NCI-H2171 treated with DMSO at 0.1 percent for 48 hours (cell line): ENCODE results near the gene DLK2.
"Not testable (repeated sequence)": the region's sequence is repeated elsewhere in the genome, so short reads cannot be mapped to it uniquely, and the experiment has no call there.

Experiments used
- DNase-seq: peaks from one replicate; lab custom pipeline; 2025; lab: John Stamatoyannopoulos, UW

DLK2 gene

DNA sequence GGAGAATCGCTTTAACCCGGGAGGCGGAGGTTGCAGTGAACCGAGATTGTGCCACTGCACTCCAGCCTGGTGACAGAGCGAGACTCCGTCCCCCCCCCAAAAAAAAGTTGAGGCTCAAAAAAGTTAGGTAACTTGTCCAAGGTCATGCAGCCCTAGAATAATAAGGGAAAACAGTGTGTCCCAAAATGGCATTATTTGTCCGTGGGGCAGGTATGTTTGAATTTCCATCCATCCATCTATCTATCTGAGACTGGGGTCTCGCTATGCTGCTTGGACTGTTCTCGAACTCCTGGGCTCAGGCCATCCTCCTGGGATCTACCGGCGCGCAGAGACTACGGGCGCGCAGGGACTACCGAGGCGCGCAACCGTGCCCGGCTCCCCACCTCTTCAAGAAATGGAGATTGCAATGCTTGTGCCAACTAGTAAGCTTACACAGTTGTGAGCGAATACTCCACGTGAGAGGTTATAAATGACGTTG, 28.4 kb downstream of the DLK2 start:
- DNase-seq, result no peak

DNA sequence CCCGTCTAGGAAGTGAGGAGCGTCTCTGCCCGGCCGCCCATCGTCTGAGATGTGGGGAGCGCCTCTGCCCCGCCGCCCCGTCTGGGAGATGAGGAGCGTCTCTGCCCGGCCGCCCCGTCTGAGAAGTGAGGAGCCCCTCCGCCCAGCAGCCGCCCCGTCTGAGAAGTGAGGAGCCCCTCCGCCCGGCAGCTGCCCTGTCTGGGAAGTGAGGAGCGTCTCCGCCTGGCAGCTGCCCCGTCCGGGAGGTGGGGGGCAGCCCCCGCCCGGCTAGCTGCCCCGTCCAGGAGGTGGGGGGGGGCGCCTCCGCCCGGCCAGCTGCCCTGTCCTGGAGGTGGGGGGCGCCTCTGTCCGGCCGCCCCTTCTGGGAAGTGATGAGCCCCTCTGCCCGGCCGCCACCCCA, 30.3 kb downstream of the DLK2 start:
- DNase-seq, result not testable (repeated sequence)

DNA sequence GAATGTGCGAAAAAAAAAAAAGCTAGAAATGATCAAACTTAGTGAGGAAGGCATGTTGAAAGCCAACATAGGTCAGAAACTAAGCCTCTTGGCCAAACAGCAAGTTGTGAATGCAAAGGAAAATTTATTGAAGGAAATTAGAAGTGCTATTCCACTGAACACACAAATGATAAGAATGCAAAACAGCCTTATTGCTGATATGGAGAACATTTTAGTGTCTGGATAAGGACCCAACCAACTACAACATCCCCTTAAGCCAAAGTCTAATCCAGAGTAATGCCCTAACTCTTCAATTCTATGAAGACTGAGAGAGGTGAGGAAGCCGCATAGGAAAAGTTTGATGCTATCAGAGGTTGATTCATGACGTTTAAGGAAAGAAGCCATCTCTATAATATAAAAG, 33.5 kb downstream of the DLK2 start:
- DNase-seq, result no peak

DNA sequence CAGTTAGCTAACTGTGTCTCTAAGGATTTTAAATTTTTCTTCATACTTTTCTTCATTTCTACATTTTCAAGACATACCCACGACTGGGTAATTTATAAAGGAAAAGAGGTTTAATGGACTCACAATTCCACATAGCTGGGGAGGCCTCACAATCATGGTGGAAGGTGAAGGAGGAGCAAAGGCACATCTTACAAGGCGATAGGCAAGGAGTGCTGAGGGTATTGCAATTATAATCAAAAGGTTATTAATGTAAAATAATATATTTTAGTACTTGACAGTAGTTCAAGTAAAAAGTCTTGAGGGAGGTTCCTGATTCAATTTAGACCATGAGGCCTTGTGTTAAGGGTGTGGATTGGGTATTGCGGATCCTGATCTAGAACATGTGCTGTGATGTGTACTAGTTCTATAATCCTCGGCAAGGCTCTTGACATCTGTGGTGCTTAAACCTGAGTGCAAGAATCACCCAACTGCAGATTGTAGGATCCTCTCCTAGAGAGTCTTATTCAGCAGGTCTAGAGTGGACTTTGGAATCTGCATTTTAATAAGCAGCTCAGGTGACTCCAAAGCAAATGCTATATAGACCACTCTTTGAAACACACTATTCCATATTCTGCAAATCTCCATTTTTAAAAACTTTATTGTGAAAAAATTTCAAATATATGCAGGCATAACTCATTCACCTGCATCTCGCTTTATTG, 35.2 kb downstream of the DLK2 start:
- DNase-seq, result no peak

DNA sequence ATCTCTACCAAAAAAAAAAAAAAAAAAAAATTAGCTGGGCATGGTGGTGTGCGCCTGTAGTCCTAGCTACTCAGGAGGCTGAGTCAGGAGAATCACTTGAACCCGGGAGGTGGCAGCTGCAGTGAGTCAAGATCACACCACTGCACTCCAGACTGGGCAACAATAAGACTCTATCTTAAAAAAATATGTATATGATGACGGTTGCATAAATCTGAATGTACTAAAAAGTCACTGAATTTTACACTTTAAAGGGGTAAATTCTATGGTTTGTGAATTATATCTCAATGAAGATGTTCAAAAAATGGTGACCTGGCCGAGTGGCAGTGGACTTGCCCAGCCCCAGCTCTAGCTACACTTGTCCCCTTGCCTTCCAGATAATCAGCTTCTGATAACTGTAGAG, 38.4 kb downstream of the DLK2 start:
- no peak for DNase-seq

DNA sequence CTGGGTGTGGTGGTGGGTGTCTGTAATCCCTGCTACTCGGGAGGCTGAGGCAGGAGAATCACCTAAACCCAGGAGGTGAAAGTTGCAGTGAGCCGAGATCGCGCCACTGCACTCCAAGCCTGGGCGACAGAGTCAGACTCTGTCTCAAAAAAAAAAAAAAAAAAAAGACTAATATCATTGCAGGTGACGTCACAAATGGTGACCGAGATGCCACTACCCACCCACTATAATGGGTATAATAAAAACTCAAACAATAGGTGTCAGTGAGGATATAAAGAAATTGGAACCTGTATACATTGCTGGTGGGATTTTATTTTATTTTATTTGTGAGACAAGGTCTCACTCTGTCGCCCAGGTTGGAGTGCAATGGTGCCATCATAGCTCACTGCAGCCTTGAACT, 40.1 kb downstream of the DLK2 start:
- not testable (repeated sequence) for DNase-seq

DNA sequence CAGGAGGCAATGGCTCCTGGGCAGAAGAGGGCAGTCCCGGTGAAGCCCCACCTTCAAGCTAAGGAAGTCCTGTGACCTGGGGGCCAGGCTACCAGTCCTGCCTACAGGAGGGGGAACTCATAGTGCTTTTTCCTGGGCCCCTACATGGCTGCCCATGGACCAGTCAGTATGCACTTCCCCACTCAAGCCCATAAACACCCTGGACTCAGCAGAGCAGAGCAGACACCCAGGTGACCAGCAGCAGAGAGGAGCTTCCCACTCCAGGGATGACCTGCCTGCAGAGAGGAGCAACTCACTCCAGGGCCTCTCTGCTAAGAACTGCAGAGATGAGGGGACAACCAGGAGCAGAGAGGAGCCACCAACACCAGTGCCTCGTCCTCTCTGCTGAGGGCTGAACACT, 42.3 kb downstream of the DLK2 start:
- DNase-seq, result no peak

DNA sequence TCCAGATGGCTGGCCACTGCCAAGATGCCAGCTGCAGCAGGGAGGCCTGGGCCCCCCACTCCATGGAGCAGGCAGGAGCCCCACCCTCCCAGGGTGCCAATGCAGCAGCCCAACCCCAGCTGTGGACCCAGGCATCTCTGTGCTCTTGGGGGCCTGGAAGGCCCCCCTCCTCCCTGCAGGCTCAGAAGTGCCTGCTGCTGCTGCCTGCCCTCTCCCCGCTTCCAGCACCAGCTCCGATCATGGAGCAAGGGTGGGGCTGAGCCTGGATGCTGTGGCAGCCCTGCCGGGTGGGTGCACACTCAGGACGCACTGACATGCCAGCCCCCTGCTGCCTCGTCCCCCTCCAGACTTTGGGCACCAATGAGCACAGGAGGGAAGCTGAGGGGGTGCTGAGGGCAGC, 42.8 kb downstream of the DLK2 start:
- DNase-seq, result no peak

DNA sequence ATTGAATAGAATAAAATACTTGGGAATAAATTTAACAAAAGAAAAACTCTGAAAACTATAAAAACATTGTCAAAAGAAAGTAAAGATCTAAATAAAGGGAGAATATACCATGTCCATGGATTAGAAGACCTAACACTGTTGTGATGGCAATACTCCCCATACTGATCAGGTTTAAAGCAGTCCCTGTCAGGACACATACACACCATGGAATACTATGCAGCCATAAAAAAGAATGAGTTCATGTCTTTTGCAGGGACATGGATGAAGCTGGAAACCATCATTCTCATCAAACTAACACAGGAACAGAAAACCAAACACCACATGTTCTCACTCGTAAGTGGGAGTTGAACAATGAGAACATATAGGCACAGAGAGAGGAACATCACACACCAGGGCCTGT, 44.6 kb downstream of the DLK2 start:
- DNase-seq, result not testable (repeated sequence)

DNA sequence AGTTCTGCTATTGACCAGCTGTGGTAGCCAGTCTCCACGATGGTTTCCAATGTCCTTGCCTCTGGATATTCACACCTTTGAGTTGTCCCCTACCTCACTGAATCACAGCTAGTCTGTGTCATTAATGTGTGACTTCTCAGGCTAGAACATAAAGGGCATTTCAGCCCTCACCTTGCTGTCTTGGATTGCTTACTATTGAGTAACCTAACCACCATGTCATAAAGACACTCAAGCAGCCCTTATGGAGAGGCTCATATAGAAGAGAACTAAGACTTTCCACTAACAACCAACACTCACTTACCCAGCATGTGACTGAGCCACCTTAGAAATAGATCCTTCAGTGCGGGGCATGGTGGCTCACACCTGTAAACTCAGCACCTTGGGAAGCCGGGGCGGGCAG, 47.1 kb downstream of the DLK2 start:
- no peak for DNase-seq

DNA sequence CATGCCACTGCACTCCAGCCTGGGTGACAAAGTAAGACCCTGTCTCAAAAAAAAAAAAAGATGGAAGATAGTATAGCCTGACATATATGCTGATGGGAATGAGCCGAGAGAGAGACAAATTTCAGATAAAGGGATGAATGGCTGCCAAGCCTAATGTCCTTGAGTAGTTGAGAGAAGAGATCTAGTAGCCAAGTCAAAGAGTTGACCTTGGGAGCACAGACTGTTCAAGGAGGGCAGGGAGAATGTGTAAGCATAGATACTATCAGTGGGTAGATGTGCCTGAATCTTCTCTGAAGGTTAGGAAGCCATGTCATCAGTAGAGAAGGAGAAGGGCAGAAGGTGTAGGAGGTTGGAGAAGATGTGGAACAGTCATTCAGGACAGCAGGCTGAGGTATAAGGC, 48.1 kb downstream of the DLK2 start:
- no peak for DNase-seq

DNA sequence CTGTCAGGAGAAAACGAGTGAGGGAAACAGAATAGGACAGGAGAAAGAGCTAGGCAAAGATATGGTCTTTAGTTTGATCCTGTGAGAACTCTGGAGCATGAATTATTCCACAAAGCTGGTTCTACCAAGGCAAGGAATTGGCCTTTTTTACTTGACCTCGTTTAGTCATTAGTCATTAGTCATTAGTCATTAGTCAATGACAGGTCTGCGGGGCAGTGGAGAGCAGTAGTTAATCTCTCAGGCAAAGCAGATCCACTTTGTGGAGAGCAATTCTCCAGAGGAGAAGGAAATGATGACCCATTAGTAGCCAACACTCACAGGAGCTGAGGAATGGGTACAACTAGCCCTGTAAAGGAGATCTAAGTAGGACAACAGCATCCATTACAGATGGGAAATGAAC, 50.0 kb downstream of the DLK2 start:
- DNase-seq, result no peak

DNA sequence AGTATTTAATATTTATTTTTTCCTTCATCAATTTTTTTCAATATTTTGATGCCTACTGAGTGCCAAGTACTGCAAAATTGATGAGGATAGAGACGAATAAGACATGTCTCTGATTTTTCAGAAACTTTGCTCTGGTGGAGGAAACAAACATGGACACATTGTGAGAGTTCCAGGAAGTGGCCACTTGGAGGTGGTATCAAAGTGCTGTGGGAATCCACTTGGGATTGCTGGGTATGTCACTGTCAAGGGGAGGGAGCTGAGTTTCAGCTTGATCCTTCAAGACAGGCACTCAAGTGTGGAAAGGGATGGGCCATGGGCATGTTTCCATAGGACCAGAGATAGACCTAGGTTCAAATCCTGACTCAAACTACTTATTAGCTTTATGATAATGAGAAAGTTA, 52.5 kb downstream of the DLK2 start:
- DNase-seq, result no peak

DNA sequence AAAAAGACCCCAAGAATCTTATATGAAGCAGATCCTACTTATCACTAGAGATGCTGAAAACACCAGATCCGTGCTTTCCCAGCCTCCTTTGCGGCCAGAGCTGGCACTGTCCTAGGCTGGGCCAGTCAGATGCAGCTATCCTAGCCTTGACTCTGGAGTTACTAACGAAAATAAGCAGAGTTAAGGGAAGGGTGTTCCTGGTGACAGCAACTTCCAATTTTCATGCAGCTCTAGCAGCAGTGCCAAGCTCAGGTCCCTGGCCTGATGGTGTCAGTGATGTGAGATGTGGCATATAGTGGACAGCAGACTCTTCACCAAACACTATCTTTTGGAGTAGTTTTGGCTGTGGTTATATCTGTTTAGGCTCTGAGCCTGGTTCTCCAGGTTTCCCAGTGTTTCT, 53.6 kb downstream of the DLK2 start:
- DNase-seq, result no peak
